ENCODE data around the gene KRTAP10-8.

GRCh38 chr21:44589094-44589493 lies 22.8 kb upstream of the KRTAP10-8 start:
- TF ChIP-seq CTCF (IDR thresholded peaks at IDR 0.05 in 4 of 5, conservative IDR thresholded peaks at IDR 0.05 in 1 of 5) (no peak), POLR2A (IDR thresholded peaks at IDR 0.05) (no peak)

Measured in gastrocnemius medialis (tissue), 4 donors.